K562 (cell line): ENCODE data around the gene POLL. TPM values are rescaled to one million over a fixed set of nuclear protein-coding genes. Genes with fewer than 3 reads are reported as not detected.
"Not testable (repeated sequence)": the region's sequence is repeated elsewhere in the genome, so short reads cannot be mapped to it uniquely, and the experiment has no call there.

ENCODE experiments used
- ATAC-seq: fragments of 200-7000 bp; cut with Tn5 transposase; 3 replicates; pipeline ENCODE4 v1.9.1; 2020; ENCODE audit warnings: moderate library complexity
- BruUV-seq: library from RNA; stranded (reverse); fragments of 400-500 nt; replicated peaks from 2 replicates; lab custom pipeline; 2021; lab: Mats Ljungman, UMichigan
- CTCF ChIA-PET: fragments of 300-600 bp; formaldehyde crosslinking; extraction: SDS; loops from one replicate; lab custom pipeline; 2021; ENCODE audit warnings: low intra/inter-chr PET ratio; lab: Yijun Ruan, JAX
- POLR2A ChIA-PET: fragments of 300-600, 350-650 bp; sonication (Branson Sonifier 250); formaldehyde crosslinking; extraction: SDS; loops from one replicate; lab custom pipeline; 2021; ENCODE audit warnings: antibody characterized with exemption, inconsistent platforms; lab: Yijun Ruan, JAX
- DNase-seq, 4 experiments: peaks; one replicate each; pipeline versions ENCODE4 v3.0.0 to v3.0.0-alpha.2; 2011 to 2018; ENCODE audit warnings: low spot score in 3 of 4, mixed read lengths in 3 of 4; ENCODE audit errors: extremely low read depth in 1 of 4
- FAIRE-seq: peaks from 2 replicates; lab custom pipeline; 2011; peaks lifted over from hg19 to GRCh38; lab: Jason Lieb, UNC
- H2AFZ ChIP-seq: 2 replicates; pipeline ENCODE4 v1.6.0; 2011; ENCODE audit warnings: low read depth, low read length, control low read depth, inconsistent platforms
- H3K27ac ChIP-seq: fragments of 200-600 bp; 3 replicates; pipeline ENCODE4 v1.8.0; 2011; ENCODE audit warnings: low read depth, mild to moderate bottlenecking, control low read depth, inconsistent platforms, low read length, moderate library complexity, mixed read lengths; ENCODE audit errors: extremely low read depth
- H3K27me3 ChIP-seq, 2 experiments: fragments of 300-600 bp in 1 of 2; 2 replicates in 1 of 2; 3 replicates in 1 of 2; pipeline versions ENCODE4 v1.6.0 to v1.8.0; 2011; ENCODE audit warnings: inconsistent platforms in 2 of 2, low read length in 2 of 2, mild to moderate bottlenecking in 1 of 2, mixed read lengths in 1 of 2, moderate library complexity in 1 of 2; ENCODE audit not compliant: control insufficient read depth in 2 of 2, insufficient read depth in 2 of 2
- H3K36me3 ChIP-seq: fragments of 300-600 bp; 3 replicates; pipeline ENCODE4 v1.8.0; 2011; ENCODE audit warnings: mild to moderate bottlenecking, low read length, inconsistent platforms; ENCODE audit not compliant: control insufficient read depth, insufficient read depth
- H3K4me1 ChIP-seq, 2 experiments: fragments of 200-600 bp in 1 of 2; replicated peaks in 1 of 2; 2 replicates in 1 of 2; 3 replicates in 1 of 2; pipeline versions ENCODE4 v1.5.1 to v1.8.0; 2011; ENCODE audit warnings: inconsistent platforms in 2 of 2, low read length in 2 of 2, mild to moderate bottlenecking in 1 of 2, mixed read lengths in 1 of 2, moderate library complexity in 1 of 2; ENCODE audit not compliant: control insufficient read depth in 2 of 2, insufficient read depth in 2 of 2
- H3K4me2 ChIP-seq: 2 replicates; pipeline ENCODE4 v1.6.1; 2011; ENCODE audit warnings: low read length, control low read depth, inconsistent platforms, mixed read lengths; ENCODE audit not compliant: insufficient read depth
- H3K4me3 ChIP-seq: fragments of 200-600 bp; sonication (generic), shearing (Covaris generic); 2 replicates; pipeline ENCODE4 v1.5.1; 2016; ENCODE audit warnings: control low read depth, inconsistent platforms
- H3K79me2 ChIP-seq: fragments of 200-600 bp; 3 replicates; pipeline ENCODE4 v1.8.0; 2011; ENCODE audit warnings: low read length, inconsistent platforms; ENCODE audit not compliant: control insufficient read depth, insufficient read depth
- H3K9ac ChIP-seq, 2 experiments: 2 replicates each; pipeline versions ENCODE4 v1.6.0 to v1.6.1; 2011; ENCODE audit warnings: low read depth in 2 of 2, low read length in 2 of 2, control low read depth in 1 of 2, inconsistent platforms in 1 of 2, mild to moderate bottlenecking in 1 of 2, mixed read lengths in 1 of 2; ENCODE audit not compliant: insufficient read depth in 1 of 2
- H3K9me1 ChIP-seq: one replicate; pipeline ENCODE4 v1.6.0; 2011; ENCODE audit warnings: inconsistent platforms, mild to moderate bottlenecking, low read length, moderate library complexity; ENCODE audit not compliant: control insufficient read depth, insufficient read depth
- H3K9me3 ChIP-seq: replicated peaks from 2 replicates; pipeline ENCODE4 v1.5.1; 2011; ENCODE audit warnings: low read depth, low read length, inconsistent platforms; ENCODE audit not compliant: control insufficient read depth, insufficient read depth
- H4K20me1 ChIP-seq: replicated peaks from 2 replicates; pipeline ENCODE4 v1.6.1; 2011; ENCODE audit warnings: low read length, inconsistent platforms, mixed read lengths; ENCODE audit not compliant: control insufficient read depth, insufficient read depth
- RBFOX2 ChIP-seq: fragments of 200-400 bp; formaldehyde crosslinking; IDR thresholded peaks from 2 replicates; pipeline ENCODE4 v1.6.1; 2017; ENCODE audit warnings: low read depth, mild to moderate bottlenecking, low read length, moderate library complexity
- TAL1 ChIP-seq: fragments of 450-650 bp; IDR thresholded peaks from 2 replicates; pipeline ENCODE4 v1.6.1; 2016; ENCODE audit warnings: mild to moderate bottlenecking
- ZKSCAN8 ChIP-seq: fragments of 200-800 bp; sonication (Bioruptor generic); IDR thresholded peaks from 2 replicates; pipeline ENCODE4 v1.6.1; 2016; ENCODE audit warnings: missing genetic modification characterization, missing compliant biosample characterization
- ZNF133 ChIP-seq: fragments of 250-450 bp; sonication (Bioruptor Pico); IDR thresholded peaks from 2 replicates; pipeline ENCODE4 v1.4.0; 2020; ENCODE audit warnings: mild to moderate bottlenecking
- WGBS: fragments of 100-300 bp; shearing (Covaris generic); methylation state at CpG from one replicate; pipeline ENCODE4 v1.1.6; 2016; ENCODE audit warnings: low coverage, mixed read lengths; ENCODE audit not compliant: insufficient coverage; ENCODE audit errors: missing lambda C conversion rate; 5-methylcytosine and 5-hydroxymethylcytosine counted together
- in situ Hi-C: fragments of 300-500 bp; cut with MboI; formaldehyde crosslinking; loops from 4 replicates; pipeline ENCODE4 v1.15.0; 2018; ENCODE audit warnings: inconsistent platforms, mixed read lengths
- intact Hi-C: fragments of 100-400 bp; cut with micrococcal nuclease; formaldehyde crosslinking; loops from 2 replicates; pipeline ENCODE4 v1.14.2; 2022
- polyA plus RNA-seq, 8 experiments: library from polyadenylated mRNA; depleted of rRNA in 4 of 8; stranded (reverse) in 5 of 8; unstranded in 3 of 8; fragments of >200 nt; fragmentation: Nextera tagmentation in 2 of 8; fragmentation: Illumina TruSeq in 1 of 8; extraction: Ambion mirVana in 2 of 8; extraction: Trizol in 1 of 8; gene quantifications; 2 replicates each; pipeline versions ENCODE4 v1.2.1 to v1.2.3, GENCODE V29; 2011 to 2014; ENCODE audit warnings: inconsistent platforms in 1 of 8, missing spikeins in 1 of 8
- total RNA-seq, 7 experiments: library from RNA; depleted of rRNA in 6 of 7; stranded (reverse); fragments of >200 nt in 6 of 7; fragmentation: Illumina TruSeq in 2 of 7; extraction: Trizol in 2 of 7; gene quantifications; 2 replicates each; pipeline versions ENCODE4 v1.2.1 to v1.2.3, GENCODE V29; 2011 to 2021; ENCODE audit warnings: low replicate concordance in 1 of 7
- TF ChIP-seq, protein P1 (sequence below): fragments of 450-650 bp; formaldehyde crosslinking; IDR thresholded peaks from 2 replicates; pipeline ENCODE4 v1.4.0; 2022; ENCODE audit warnings: missing genetic modification characterization
- TF ChIP-seq, protein P2 (sequence below): sonication (generic); formaldehyde crosslinking; IDR thresholded peaks from 2 replicates; pipeline ENCODE4 v1.8.1; 2023; ENCODE audit warnings: mild to moderate bottlenecking, missing genetic modification reagents
- TF ChIP-seq, protein P3 (sequence below): sonication (generic); formaldehyde crosslinking; IDR thresholded peaks from 2 replicates; pipeline ENCODE4 v1.8.1; 2022; ENCODE audit warnings: missing genetic modification reagents

POLL gene
- total and polyA plus RNA-seq, 9 of the 15 experiments (the other 6 are each of a cell fraction or from before 2014, with no cell fraction given) = 1.2 to 18.7 (median 10.9) TPM

DNA sequence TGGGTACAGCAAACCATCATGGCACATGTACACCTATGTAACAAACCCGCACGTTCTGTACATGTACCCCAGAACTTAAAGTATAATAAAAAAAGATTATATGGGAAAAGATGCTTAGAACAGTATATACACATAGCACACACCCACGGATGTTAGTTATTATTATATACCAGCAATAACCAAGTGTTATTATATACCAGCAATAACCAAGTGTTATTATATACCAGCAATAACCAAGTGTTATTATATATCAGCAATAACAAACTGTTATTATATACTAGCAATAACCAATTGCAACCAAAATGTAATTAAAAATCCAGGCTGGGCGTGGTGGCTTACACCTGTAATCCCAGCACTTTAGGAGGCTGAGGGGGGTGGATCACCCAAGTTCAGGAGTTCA lies 45.5 kb upstream of the POLL start:
- BruUV-seq, FAIRE-seq, H3K27me3 ChIP-seq, DNase-seq, H3K27ac ChIP-seq, H3K4me3 ChIP-seq, ATAC-seq, H3K9me1 ChIP-seq, H3K9me3 ChIP-seq, H3K79me2 ChIP-seq, CTCF ChIA-PET, POLR2A ChIA-PET, H2AFZ ChIP-seq, H3K36me3 ChIP-seq, H3K9ac ChIP-seq, H4K20me1 ChIP-seq, intact Hi-C loops, H3K4me2 ChIP-seq, in situ Hi-C loops, H3K4me1 ChIP-seq: not testable (repeated sequence)
- WGBS = 45% methylated on average over 4 of the region's 4 CpGs

DNA sequence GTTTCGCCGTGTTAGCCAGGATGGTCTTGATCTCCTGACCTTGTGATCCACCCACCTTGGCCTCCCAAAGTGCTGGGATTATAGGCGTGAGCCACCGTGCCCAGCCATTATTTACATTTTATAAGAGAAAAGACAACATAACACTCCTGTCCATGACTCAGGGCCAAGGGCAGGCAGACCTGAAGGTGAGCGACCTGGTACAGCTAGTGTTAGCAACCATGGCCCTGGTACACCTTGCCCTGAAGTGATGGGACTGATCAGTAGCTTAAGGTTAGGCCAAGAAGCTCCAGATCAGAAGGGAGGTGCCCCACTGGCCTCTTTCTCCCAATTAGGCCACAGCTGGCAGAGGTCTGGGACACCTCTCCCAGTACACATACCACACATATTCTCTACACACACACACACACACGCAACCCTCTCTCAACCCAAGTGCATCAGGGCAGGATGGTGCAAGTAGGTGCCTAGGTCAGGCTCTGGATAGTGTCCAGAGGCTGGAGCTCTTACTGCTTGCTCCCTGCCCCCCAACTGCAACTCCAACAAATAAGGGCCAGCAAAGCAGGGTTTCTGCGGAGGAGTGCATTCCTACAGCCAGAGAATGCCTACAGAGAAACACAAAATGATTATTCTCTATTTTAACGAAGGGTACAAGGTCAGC lies 43.9 kb upstream of the POLL start:
- ATAC-seq = no peak
- TF ChIP-seq TAL1 = no peak
- TF ChIP-seq ZNF133 = no peak
- TF ChIP-seq RBFOX2 = no peak
- TF ChIP-seq, protein P1, sequence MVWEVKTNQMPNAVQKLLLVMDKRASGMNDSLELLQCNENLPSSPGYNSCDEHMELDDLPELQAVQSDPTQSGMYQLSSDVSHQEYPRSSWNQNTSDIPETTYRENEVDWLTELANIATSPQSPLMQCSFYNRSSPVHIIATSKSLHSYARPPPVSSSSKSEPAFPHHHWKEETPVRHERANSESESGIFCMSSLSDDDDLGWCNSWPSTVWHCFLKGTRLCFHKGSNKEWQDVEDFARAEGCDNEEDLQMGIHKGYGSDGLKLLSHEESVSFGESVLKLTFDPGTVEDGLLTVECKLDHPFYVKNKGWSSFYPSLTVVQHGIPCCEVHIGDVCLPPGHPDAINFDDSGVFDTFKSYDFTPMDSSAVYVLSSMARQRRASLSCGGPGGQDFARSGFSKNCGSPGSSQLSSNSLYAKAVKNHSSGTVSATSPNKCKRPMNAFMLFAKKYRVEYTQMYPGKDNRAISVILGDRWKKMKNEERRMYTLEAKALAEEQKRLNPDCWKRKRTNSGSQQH (CRISPR knock-in tag) = no peak
- TF ChIP-seq, protein P2, sequence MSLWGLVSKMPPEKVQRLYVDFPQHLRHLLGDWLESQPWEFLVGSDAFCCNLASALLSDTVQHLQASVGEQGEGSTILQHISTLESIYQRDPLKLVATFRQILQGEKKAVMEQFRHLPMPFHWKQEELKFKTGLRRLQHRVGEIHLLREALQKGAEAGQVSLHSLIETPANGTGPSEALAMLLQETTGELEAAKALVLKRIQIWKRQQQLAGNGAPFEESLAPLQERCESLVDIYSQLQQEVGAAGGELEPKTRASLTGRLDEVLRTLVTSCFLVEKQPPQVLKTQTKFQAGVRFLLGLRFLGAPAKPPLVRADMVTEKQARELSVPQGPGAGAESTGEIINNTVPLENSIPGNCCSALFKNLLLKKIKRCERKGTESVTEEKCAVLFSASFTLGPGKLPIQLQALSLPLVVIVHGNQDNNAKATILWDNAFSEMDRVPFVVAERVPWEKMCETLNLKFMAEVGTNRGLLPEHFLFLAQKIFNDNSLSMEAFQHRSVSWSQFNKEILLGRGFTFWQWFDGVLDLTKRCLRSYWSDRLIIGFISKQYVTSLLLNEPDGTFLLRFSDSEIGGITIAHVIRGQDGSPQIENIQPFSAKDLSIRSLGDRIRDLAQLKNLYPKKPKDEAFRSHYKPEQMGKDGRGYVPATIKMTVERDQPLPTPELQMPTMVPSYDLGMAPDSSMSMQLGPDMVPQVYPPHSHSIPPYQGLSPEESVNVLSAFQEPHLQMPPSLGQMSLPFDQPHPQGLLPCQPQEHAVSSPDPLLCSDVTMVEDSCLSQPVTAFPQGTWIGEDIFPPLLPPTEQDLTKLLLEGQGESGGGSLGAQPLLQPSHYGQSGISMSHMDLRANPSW (CRISPR knock-in tag) = no peak
- no peak for TF ChIP-seq ZKSCAN8 (CRISPR knock-in tag)
- TF ChIP-seq, protein P3, sequence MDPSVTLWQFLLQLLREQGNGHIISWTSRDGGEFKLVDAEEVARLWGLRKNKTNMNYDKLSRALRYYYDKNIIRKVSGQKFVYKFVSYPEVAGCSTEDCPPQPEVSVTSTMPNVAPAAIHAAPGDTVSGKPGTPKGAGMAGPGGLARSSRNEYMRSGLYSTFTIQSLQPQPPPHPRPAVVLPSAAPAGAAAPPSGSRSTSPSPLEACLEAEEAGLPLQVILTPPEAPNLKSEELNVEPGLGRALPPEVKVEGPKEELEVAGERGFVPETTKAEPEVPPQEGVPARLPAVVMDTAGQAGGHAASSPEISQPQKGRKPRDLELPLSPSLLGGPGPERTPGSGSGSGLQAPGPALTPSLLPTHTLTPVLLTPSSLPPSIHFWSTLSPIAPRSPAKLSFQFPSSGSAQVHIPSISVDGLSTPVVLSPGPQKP (CRISPR knock-in tag) = no peak
- TF ChIP-seq, all 486 proteins: peak for 0
- Histone ChIP-seq H3K27ac (no peak overlapping the region), H3K4me3 (no peak overlapping the region), H3K4me2 (no peak overlapping the region), H3K4me1 (no peaks in the 10 kb centered on the region), H3K9me1 (no peaks in the 10 kb centered on the region), H3K79me2 (no peaks in the 10 kb centered on the region), H3K9me3 (no peaks in the 10 kb centered on the region), H3K27me3 (no peaks in the 10 kb centered on the region), H3K36me3 (no peaks in the 10 kb centered on the region), H3K9ac (no peak overlapping the region), H4K20me1 (no peaks in the 10 kb centered on the region), H2AFZ (no peak overlapping the region)
- in situ Hi-C loops = no loop called here
- FAIRE-seq (no peak), DNase-seq (no peak)
- WGBS = 37% methylated on average over 7 of the region's 8 CpGs
- ChIA-PET POLR2A (no interaction called here), CTCF (no interaction called here)
- intact Hi-C loops = no loop called here
- BruUV-seq = no TSS peak
